Measurements from ENCODE around the gene ARID3A. TPM values are rescaled to one million over a fixed set of nuclear protein-coding genes. Genes with fewer than 3 reads are reported as not detected.

The ARID3A gene
- polyA plus RNA-seq, 3 donors = 16.2 to 18.9 (median 17.1) TPM

DNA sequence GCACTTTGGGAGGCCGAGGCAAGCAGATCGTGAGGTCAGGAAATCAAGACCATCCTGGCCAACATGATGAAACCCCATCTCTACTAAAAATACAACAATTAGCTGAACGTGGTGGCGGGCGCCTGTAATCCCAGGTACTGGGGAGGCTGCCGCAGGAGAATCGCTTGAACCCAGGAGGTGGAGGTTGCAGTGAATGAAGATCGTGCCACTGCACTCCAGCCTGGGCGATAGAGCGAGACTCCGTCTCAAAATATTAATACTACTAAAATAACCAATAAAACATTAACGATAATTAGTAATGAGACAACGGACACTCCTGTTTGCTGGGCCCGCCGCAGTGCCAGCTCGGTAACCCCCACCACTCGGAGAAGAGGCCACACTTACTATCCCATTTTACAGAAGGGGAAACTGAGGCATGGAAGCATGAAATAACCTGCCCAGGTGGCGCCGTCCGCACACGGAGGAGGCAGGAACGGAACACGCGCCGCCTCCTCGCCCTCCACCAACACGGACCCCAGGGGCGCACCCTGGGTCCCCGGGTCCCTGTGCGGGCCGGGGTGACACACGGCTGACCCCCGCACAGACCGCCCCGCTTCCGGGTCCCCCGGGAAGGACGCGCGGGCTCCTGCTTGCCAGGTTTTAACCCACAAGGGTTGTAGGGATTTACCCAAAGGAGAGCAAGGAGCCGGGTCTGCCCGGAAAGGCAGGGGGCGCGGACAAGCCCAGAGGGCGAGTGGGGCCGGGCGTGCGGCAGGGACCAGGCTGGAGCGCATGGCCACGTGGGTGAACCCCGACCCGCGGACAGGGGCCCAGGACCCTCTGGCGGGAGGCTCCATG is 14.4 kb upstream of the ARID3A start:
- DNase-seq (ENCODE audit: low read depth in 3 of 3, low spot score in 2 of 3) = no peak

DNA sequence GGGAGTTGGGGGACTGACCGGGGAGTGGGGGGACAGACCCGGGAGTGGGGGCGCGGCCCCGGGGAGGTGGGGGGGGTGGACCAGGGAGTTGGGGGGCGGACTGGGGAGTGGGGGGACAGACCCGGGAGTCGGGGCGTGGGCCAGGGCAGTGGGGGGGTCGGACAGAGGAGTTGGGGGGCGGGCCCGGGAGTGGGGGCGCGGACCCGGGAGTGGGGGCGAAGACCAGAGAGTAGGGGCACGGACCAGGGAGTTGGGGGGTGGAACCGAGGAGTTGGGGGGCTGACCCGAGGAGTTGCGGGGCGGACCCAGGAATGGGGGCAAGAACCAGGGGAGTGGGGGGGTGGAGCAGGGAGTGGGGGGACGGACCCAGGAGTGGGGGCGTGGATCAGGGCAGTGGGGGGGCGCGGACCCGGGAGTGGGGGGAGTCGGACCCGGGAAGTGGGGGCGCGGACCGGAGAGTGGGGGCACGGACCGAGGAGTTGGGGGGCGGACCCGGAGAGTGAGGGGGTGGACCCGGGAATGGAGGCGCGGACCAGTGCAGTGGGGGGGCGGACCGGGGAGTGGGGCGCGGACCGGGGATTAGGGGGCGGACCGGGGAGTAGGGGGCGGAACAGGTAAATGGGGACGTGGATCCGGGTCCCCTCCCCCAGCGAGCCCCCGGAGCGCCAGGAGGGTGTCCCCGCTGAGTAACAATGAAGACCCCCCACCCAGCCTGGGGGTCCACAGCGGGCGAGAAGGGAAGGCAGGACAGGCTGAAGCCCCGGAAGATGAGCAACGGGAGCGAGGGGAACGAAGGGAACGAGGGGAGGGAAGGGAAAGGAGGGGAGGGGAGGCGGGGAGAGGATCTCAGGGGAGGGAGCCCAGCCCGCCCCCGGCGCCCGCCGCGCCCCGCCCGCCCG is 13.4 kb upstream of the ARID3A start:
- no peak for DNase-seq (ENCODE audit: low read depth in 3 of 3, low spot score in 2 of 3)

DNA sequence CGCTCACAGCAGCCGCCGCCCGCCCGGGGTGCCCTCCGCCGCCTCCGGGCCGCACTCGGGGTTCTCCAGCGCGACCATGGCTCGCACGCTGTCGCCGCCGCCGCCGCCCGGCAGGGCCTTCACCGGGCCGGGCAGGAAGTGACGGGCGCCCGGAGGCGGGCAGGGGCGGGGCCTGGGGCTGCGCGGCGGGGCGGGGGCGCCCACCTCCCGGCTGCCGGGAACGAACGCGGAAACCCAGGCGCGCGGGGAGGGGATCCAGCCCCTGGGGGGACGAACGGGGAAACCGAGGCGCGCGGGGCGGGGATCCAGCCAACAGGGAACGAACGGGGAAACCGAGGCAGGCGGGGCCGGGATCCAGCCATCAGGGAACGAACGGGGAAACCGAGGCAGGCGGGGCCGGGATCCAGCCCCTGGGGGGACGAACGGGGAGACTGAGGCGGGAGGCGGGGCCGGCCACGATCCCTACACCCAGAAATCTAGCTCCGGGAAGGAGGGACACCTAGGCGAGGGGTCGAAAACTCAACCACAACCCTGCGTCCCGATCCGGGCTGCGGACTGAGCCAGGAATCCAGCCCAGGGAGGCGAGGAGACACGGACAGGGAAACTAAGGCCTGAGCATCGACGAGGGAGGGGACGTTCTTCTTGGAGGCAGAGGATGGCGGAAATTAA is 12.6 kb upstream of the ARID3A start, which contains the start of gene R3HDM4:
R3HDM4 (minus strand) TSS at position 140 of the 669 bp plus-strand sequence; CDS start at position 78, 62 bp downstream.
- DNase-seq (ENCODE audit: low read depth in 3 of 3, low spot score in 2 of 3) = no peak

DNA sequence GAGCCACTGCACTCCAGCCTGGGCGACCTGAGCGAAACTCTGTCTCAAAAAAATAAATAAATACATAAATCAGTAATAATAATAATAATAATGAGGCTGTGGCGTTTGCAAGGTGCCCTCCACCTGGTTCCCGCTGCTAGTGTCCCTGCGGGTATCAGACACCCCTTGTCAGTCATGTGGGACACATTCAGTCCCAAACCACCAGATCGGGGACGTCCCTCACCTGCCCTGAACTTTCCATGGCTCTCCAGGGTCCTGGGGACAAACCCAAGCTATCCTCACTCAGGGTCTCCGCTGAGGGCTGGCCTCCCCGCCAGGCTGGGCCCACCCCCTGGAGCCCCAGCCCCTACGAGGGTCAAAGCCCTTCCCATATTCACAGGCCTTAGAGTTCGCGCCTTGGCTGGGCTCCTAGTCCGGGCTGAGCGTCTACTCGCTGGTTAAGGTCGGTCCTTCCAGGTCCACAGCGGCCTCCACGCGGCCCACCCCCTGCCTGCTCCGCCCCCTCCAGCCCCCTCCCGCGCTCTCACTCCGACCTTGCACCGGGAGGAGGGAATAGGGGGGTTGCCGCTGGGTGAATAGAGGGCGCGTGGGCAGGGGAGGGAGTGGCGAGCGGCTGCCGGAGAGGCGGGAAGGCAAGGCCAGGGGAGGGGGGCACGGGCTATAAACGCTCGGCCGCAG is 9.1 kb upstream of the ARID3A start:
- DNase-seq (ENCODE audit: low read depth in 3 of 3, low spot score in 2 of 3) = no peak

- DNase-seq (ENCODE audit: low read depth in 3 of 3, low spot score in 2 of 3) = no peak
Measured at GRCh38 chr19:917323-918151, 8.3 kb upstream of the ARID3A start, which contains the start of gene KISS1R. Gene KISS1R, plus strand, starts transcription at chr19:917333. Its CDS starts 170 bp downstream, at chr19:917503.

- DNase-seq (ENCODE audit: low read depth in 3 of 3, low spot score in 2 of 3) = no peak
Measured at GRCh38 chr19:918152-918437, 7.7 kb upstream of the ARID3A start.

GRCh38 chr19:918481-919198 is 7.2 kb upstream of the ARID3A start:
- DNase-seq (ENCODE audit: low read depth in 3 of 3, low spot score in 2 of 3) = no peak

DNA sequence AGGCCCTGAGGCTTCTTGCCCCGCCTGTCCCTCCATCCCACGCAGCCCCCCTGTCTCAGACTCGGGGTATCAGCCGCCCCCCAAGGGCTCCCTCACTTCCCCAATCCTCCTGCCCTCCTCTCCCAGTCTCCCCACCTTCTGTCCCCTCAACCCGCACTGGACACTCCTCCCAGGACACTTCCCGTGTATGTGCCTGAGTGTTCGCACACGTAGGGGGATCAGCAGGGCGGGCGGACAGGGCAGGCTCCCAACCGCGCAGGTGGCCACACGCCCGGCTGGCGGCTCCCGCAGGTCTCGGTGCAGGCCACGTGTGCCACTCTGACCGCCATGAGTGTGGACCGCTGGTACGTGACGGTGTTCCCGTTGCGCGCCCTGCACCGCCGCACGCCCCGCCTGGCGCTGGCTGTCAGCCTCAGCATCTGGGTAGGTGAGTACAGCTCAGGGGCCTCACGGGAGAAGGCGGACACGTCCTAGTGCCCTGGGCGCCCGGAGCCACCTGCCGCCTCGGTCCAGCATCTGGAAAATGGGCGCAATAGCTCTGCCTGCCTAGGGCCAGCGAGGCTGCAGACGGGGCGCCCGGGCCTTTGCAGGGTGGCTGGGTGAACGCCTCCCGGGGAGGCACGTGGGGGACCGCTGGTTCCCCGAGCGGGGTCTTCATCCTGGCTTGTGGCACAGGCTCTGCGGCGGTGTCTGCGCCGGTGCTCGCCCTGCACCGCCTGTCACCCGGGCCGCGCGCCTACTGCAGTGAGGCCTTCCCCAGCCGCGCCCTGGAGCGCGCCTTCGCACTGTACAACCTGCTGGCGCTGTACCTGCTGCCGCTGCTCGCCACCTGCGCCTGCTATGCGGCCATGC is 6.4 kb upstream of the ARID3A start:
- no peak for DNase-seq (ENCODE audit: low read depth in 3 of 3, low spot score in 2 of 3)

GRCh38 chr19:920051-920864 is 5.6 kb upstream of the ARID3A start:
- DNase-seq (ENCODE audit: low read depth in 3 of 3, low spot score in 2 of 3) = no peak

GRCh38 chr19:924553-925086 is 1.2 kb upstream of the ARID3A start:
- DNase-seq (ENCODE audit: low read depth in 3 of 3, low spot score in 2 of 3) = no peak

GRCh38 chr19:925087-925525 is 729 bp upstream of the ARID3A start:
- DNase-seq (ENCODE audit: low read depth in 3 of 3, low spot score in 2 of 3) = no peak

GRCh38 chr19:926323-926588 is 421 bp downstream of the ARID3A start:
- DNase-seq (ENCODE audit: low read depth in 3 of 3, low spot score in 2 of 3) = no peak

- DNase-seq (ENCODE audit: low read depth in 3 of 3, low spot score in 2 of 3) = no peak
Measured at GRCh38 chr19:926589-927350, 935 bp downstream of the ARID3A start.

DNA sequence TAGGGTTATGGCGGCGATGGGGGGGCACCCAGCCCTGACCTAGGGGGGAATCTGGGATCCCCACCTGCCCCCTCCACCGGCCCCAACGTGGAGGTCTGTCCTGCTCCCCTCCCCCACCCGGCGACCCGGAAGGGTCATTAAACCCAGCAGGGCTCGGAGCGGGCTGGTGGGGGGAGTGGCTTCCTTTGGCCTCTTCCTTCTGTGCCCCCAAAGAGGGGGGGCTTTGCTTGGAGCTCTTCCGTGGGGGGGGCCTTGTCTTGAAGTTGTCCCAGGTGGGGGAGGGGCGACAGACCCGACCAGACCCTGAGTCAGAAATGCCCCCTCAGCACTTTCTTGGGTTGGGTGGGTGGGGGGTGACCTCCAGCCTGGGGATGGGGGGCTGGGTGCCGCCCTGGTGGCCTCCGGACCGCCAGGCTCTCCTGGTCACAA is 1.5 kb downstream of the ARID3A start:
- no peak for DNase-seq (ENCODE audit: low read depth in 3 of 3, low spot score in 2 of 3)

- no peak for DNase-seq (ENCODE audit: low read depth in 3 of 3, low spot score in 2 of 3)
Measured at GRCh38 chr19:927780-928401, 2.1 kb downstream of the ARID3A start.
